Endodermal cell (in vitro differentiated cells): ENCODE data around the gene HSP90AA1. TPM values are rescaled to one million over a fixed set of nuclear protein-coding genes. Genes with fewer than 3 reads are reported as not detected.
A peak's percentile ranks its signal among the peaks of the same experiment; 100 is the strongest.

Source experiments
- DNase-seq: peaks from one replicate; pipeline ENCODE4 v3.0.0-alpha.2; 2017
- H3K27ac ChIP-seq: 2 replicates; pipeline ENCODE4 v1.5.1; 2013; ENCODE audit warnings: mild to moderate bottlenecking, low read depth, low read length, moderate library complexity
- H3K27me3 ChIP-seq: 2 replicates; pipeline ENCODE4 v1.6.1; 2013; ENCODE audit warnings: mild to moderate bottlenecking, low read length, moderate library complexity; ENCODE audit not compliant: insufficient read depth, control insufficient read depth, poor library complexity, severe bottlenecking
- H3K36me3 ChIP-seq: 2 replicates; pipeline ENCODE4 v1.7.0; 2013; ENCODE audit warnings: mild to moderate bottlenecking, low read length, moderate library complexity; ENCODE audit not compliant: control insufficient read depth, insufficient read depth
- H3K4me1 ChIP-seq: one replicate; pipeline ENCODE4 v1.7.0; 2013; ENCODE audit warnings: low read length; ENCODE audit not compliant: control insufficient read depth, insufficient read depth
- H3K4me3 ChIP-seq: 2 replicates; pipeline ENCODE4 v1.5.1; 2013; ENCODE audit warnings: mild to moderate bottlenecking, low read length, moderate library complexity
- H3K9ac ChIP-seq: 2 replicates; pipeline ENCODE4 v1.6.1; 2013; ENCODE audit warnings: mild to moderate bottlenecking, low read length, moderate library complexity; ENCODE audit not compliant: poor library complexity, severe bottlenecking; ENCODE audit errors: extremely low read depth
- H3K9me3 ChIP-seq: 2 replicates; pipeline ENCODE4 v1.6.1; 2013; ENCODE audit warnings: mild to moderate bottlenecking, low read length, moderate library complexity; ENCODE audit not compliant: control insufficient read depth
- H3K27ac Mint-ChIP-seq: 2 replicates; pipeline ENCODE4 v1.8.0; 2020; ENCODE audit warnings: mixed read lengths
- H3K27me3 Mint-ChIP-seq: 2 replicates; pipeline ENCODE4 v1.8.0; 2021; ENCODE audit warnings: mild to moderate bottlenecking, mixed read lengths; ENCODE audit not compliant: insufficient read depth
- H3K36me3 Mint-ChIP-seq: 2 replicates; pipeline ENCODE4 v1.8.0; 2020; ENCODE audit warnings: low read depth, mixed read lengths
- H3K4me1 Mint-ChIP-seq: 2 replicates; pipeline ENCODE4 v1.8.0; 2020; ENCODE audit warnings: mixed read lengths
- H3K4me3 Mint-ChIP-seq: 2 replicates; pipeline ENCODE4 v1.8.0; 2020; ENCODE audit warnings: mild to moderate bottlenecking, moderate library complexity, mixed read lengths
- H3K9me3 Mint-ChIP-seq: 2 replicates; pipeline ENCODE4 v1.8.0; 2020; ENCODE audit warnings: mild to moderate bottlenecking, mixed read lengths
- WGBS, 2 experiments: methylation state at CpG; one replicate each; pipeline versions ENCODE4 v1.1.5 to v1.1.7; 2013; ENCODE audit warnings: missing lambda C conversion rate in 2 of 2, mixed read lengths in 1 of 2; ENCODE audit not compliant: insufficient coverage in 1 of 2, insufficient read length in 1 of 2; 5-methylcytosine and 5-hydroxymethylcytosine counted together
- total RNA-seq, 2 donors: library from RNA; stranded (reverse); fragmentation: NEBNext Ultra II Directional in 1 of 2; extraction: Animal tissue kit (Norgen Biotek cat#: 25700) in 1 of 2; gene quantifications; 2 replicates in 1 of 2; 3 replicates in 1 of 2; pipeline ENCODE4 v1.2.1, GENCODE V29; 2021
- TF ChIP-seq, protein P1 (sequence below): fragments of 200-600 bp; sonication (generic); conservative IDR thresholded peaks from 2 replicates; pipeline ENCODE4 v1.5.0; 2021; ENCODE audit warnings: antibody characterized with exemption, mild to moderate bottlenecking

Gene HSP90AA1
- total RNA-seq, 2 donors from 2014 or later = 696 to 821 TPM

DNA sequence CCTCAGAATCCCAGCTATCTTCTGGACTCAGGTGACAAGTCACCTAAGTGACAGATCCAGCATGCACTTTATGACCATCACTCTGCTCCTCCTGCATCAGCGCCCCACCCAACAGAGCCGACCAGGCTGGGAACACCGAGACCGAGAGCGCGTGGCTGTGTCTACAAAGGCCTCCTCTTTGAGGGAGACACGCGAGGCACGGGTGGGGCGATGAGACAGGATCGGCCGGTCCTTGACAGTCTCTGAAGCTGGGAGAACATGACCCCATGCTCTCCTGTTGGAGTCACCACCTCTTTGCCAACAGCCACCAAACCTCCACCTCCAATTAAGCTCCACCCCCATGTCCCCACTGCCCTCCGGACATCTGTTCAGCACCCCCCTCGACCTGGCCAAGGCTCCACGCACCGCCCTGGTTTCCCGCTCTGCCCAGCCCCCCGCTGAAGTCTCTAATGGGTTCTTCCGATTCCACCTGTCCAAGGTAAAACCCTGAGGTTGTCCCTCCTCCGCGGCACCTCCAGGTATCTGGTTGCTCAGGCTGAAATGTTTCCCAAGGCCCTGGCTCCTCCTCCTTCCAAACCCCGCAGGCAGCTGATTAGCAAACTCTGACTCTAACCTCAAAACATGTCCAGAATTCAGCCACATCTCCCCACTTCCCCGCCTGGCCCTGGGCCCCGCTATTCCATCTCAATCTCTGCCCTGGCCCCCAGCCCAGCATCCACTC lies 31.5 kb downstream of the HSP90AA1 start:
- peaks cover 23% of the 10 kb centered on the region for H3K36me3 ChIP-seq
- no peak overlapping the region for H3K27ac ChIP-seq
- WGBS, 2 experiments = 87 to 90% methylated on average over 19 to 24 of the region's 24 CpGs
- H3K4me1 Mint-ChIP-seq = peaks cover 35% of the 10 kb centered on the region
- H3K9me3 ChIP-seq = no peaks in the 10 kb centered on the region
- H3K27me3 Mint-ChIP-seq = peaks cover 42% of the 10 kb centered on the region
- TF ChIP-seq, protein P1, sequence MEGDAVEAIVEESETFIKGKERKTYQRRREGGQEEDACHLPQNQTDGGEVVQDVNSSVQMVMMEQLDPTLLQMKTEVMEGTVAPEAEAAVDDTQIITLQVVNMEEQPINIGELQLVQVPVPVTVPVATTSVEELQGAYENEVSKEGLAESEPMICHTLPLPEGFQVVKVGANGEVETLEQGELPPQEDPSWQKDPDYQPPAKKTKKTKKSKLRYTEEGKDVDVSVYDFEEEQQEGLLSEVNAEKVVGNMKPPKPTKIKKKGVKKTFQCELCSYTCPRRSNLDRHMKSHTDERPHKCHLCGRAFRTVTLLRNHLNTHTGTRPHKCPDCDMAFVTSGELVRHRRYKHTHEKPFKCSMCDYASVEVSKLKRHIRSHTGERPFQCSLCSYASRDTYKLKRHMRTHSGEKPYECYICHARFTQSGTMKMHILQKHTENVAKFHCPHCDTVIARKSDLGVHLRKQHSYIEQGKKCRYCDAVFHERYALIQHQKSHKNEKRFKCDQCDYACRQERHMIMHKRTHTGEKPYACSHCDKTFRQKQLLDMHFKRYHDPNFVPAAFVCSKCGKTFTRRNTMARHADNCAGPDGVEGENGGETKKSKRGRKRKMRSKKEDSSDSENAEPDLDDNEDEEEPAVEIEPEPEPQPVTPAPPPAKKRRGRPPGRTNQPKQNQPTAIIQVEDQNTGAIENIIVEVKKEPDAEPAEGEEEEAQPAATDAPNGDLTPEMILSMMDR = no peak
- H3K9me3 Mint-ChIP-seq = no peaks in the 10 kb centered on the region
- peak; percentile 86 for DNase-seq
- peaks cover 5% of the 10 kb centered on the region for H3K4me1 ChIP-seq
- peak overlapping the region; percentile 63 for H3K27ac Mint-ChIP-seq
- peaks cover 48% of the 10 kb centered on the region for H3K36me3 Mint-ChIP-seq
- no peaks in the 10 kb centered on the region for H3K27me3 ChIP-seq
- no peak overlapping the region for H3K4me3 ChIP-seq
- H3K9ac ChIP-seq = no peak overlapping the region
- no peak overlapping the region for H3K4me3 Mint-ChIP-seq

DNA sequence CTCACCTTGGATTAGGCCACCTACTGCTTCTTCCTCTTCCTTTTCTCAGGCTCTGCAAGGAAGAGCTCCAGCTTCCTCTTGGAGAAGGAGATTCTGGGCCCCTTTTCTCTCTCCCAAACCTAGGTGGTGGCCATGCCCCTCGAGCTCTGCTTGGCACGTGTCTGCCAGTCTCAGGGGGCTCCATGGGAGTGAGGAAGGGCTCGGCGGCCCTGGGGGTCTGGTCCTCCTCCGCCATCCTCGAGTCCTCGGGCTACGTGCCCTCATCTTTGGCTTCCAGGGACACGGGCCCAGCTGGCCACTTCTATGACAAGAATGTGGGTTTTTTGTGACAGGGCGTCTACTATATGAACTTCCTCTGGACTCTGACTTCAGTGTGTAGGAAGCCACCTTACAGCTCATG lies 34.3 kb downstream of the HSP90AA1 start:
- DNase-seq = no peak
- Histone ChIP-seq H3K36me3 (peaks cover 51% of the 10 kb centered on the region), H3K4me3 (no peak overlapping the region), H3K9me3 (no peaks in the 10 kb centered on the region), H3K4me1 (peaks cover 5% of the 10 kb centered on the region), H3K9ac (no peak overlapping the region), H3K27ac (no peak overlapping the region), H3K27me3 (no peaks in the 10 kb centered on the region)
- TF ChIP-seq, protein P1 = no peak
- H3K36me3 Mint-ChIP-seq = peaks cover 76% of the 10 kb centered on the region
- H3K27ac Mint-ChIP-seq = no peak overlapping the region
- peaks cover 26% of the 10 kb centered on the region for H3K4me1 Mint-ChIP-seq
- no peaks in the 10 kb centered on the region for H3K9me3 Mint-ChIP-seq
- 95 to 98% methylated on average over 5 to 10 of the region's 10 CpGs for WGBS, 2 experiments
- peaks cover 18% of the 10 kb centered on the region for H3K27me3 Mint-ChIP-seq
- no peak overlapping the region for H3K4me3 Mint-ChIP-seq

GRCh38 chr14:102050625-102051024 lies 36.2 kb downstream of the HSP90AA1 start:
- H3K4me3 Mint-ChIP-seq = no peak overlapping the region
- no peak overlapping the region for H3K4me3 ChIP-seq
- peaks cover 59% of the 10 kb centered on the region for H3K36me3 ChIP-seq
- H3K9ac ChIP-seq = no peak overlapping the region
- no peak overlapping the region for H3K27ac Mint-ChIP-seq
- peaks cover 2% of the 10 kb centered on the region for H3K27me3 Mint-ChIP-seq
- TF ChIP-seq, protein P1 = no peak
- 89 to 96% methylated on average over 8 to 11 of the region's 11 CpGs for WGBS, 2 experiments
- DNase-seq = no peak
- H3K36me3 Mint-ChIP-seq = peaks cover 86% of the 10 kb centered on the region
- H3K4me1 Mint-ChIP-seq = peaks cover 11% of the 10 kb centered on the region
- no peaks in the 10 kb centered on the region for H3K9me3 ChIP-seq
- peaks cover 5% of the 10 kb centered on the region for H3K4me1 ChIP-seq
- H3K9me3 Mint-ChIP-seq = no peaks in the 10 kb centered on the region
- no peaks in the 10 kb centered on the region for H3K27me3 ChIP-seq
- no peak overlapping the region for H3K27ac ChIP-seq
